Activated naive CD8-positive, alpha-beta T cell treated with anti-CD3 and anti-CD28 coated beads, Interleukin-2, amount 10 ng/mL, durations not matched to agents 7 days and 5 days (primary cell): ENCODE results near the gene ARL8B. TPM values are rescaled to one million over a fixed set of nuclear protein-coding genes. Genes with fewer than 3 reads are reported as not detected.
"Not testable (repeated sequence)": the region's sequence is repeated elsewhere in the genome, so short reads cannot be mapped to it uniquely, and the experiment has no call there.

Experiments used
- ATAC-seq: fragments of 150-1000 bp; cut with Tn5 transposase; one replicate; pipeline ENCODE4 v1.10.0; 2021; ENCODE audit warnings: low read depth, moderate library complexity
- POLR2A ChIA-PET: fragments of 350-600 bp; sonication (Branson Sonifier 250); formaldehyde crosslinking; loops from one replicate; lab custom pipeline; 2021; ENCODE audit warnings: antibody characterized with exemption; lab: Charles Lee
- DNase-seq: peaks from one replicate; pipeline ENCODE4 v3.0.0; 2021
- H3K27ac Mint-ChIP-seq: one replicate; pipeline ENCODE4 v1.8.0; 2022; ENCODE audit warnings: mild to moderate bottlenecking, mixed read lengths
- H3K27me3 Mint-ChIP-seq: one replicate; pipeline ENCODE4 v1.8.0; 2022; ENCODE audit warnings: mild to moderate bottlenecking, moderate library complexity, mixed read lengths
- H3K36me3 Mint-ChIP-seq: one replicate; pipeline ENCODE4 v1.8.0; 2021; ENCODE audit warnings: mild to moderate bottlenecking, mixed read lengths
- H3K4me1 Mint-ChIP-seq: one replicate; pipeline ENCODE4 v1.8.0; 2021; ENCODE audit warnings: mixed read lengths
- H3K4me3 Mint-ChIP-seq: one replicate; pipeline ENCODE4 v1.8.0; 2022; ENCODE audit warnings: mild to moderate bottlenecking, moderate library complexity, mixed read lengths
- H3K9me3 Mint-ChIP-seq: one replicate; pipeline ENCODE4 v1.8.0; 2021; ENCODE audit warnings: mixed read lengths
- total RNA-seq, 2 experiments: library from RNA; stranded (reverse); gene quantifications; one replicate each; pipeline ENCODE4 v1.2.3, GENCODE V29; 2021

The ARL8B gene
- total RNA-seq, 2 experiments from 2014 or later: 43.3 to 43.9 TPM

DNA sequence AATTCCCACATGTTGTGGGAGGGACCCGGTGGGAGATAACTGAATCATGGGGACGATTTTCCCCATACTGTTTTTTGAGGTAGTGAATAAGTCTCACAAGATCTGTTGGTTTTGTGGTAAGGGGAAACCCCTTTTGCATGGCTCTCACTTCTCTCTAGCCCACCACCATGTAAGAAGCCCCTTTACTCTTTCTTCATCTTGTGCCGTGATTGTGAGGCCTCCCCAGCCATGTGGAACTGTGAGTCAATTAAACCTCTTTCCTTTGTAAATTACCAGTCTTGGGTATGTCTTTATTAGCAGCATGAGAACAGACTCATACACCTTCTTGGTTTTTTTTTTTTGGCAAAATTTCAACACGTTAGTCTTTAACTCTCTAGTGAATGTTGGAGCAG, 18.1 kb downstream of the ARL8B start:
- ATAC-seq (no peak), DNase-seq (no peak)
- Mint-ChIP-seq H3K27ac (no peak overlapping the region), H3K36me3 (peaks cover 36% of the 10 kb centered on the region), H3K9me3 (peaks cover 17% of the 10 kb centered on the region), H3K27me3 (no peaks in the 10 kb centered on the region), H3K4me3 (no peak overlapping the region), H3K4me1 (peaks cover 22% of the 10 kb centered on the region)
- POLR2A ChIA-PET: interaction anchor here (0.7 kb wide), 1 partner anchor 48 kb away, joined by 3 read pairs; no protein-coding TSS in a partner anchor

DNA sequence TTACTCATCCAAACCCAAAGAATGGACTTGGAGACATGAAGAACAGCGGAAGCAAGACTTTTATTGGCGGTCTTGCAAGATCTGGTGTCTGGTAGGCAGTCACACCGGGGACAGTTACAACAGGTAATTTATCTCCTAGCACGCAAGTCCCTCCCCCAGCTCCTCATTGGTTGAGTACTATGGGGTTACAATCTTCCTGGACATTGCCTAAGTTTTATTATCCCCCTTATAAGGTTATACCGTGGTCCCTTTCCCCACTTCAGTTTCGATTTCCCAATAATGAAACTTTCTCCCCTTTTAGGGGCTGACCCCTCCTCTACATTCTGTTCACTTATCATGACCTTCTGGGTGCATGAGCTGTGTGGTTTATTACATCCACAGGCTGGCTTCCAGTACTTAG, 18.7 kb downstream of the ARL8B start:
- H3K4me1 Mint-ChIP-seq: peaks cover 22% of the 10 kb centered on the region
- H3K9me3 Mint-ChIP-seq: peaks cover 17% of the 10 kb centered on the region
- ATAC-seq: no peak
- DNase-seq: no peak
- H3K4me3 Mint-ChIP-seq: no peak overlapping the region
- no peaks in the 10 kb centered on the region for H3K27me3 Mint-ChIP-seq
- POLR2A ChIA-PET: interaction anchor here (0.7 kb wide), 1 partner anchor 47 kb away, joined by 3 read pairs; no protein-coding TSS in a partner anchor
- H3K27ac Mint-ChIP-seq: no peak overlapping the region
- H3K36me3 Mint-ChIP-seq: peaks cover 42% of the 10 kb centered on the region

GRCh38 chr3:5141760-5142159, 19.7 kb downstream of the ARL8B start:
- Mint-ChIP-seq H3K27me3 (no peaks in the 10 kb centered on the region), H3K36me3 (peaks cover 50% of the 10 kb centered on the region), H3K4me3 (no peak overlapping the region), H3K4me1 (peaks cover 14% of the 10 kb centered on the region), H3K27ac (no peak overlapping the region), H3K9me3 (peaks cover 17% of the 10 kb centered on the region)
- ATAC-seq (no peak), DNase-seq (no peak)
- POLR2A ChIA-PET: no interaction called here

- peaks cover 66% of the 10 kb centered on the region for H3K36me3 Mint-ChIP-seq
- peaks cover 7% of the 10 kb centered on the region for H3K4me1 Mint-ChIP-seq
- POLR2A ChIA-PET: no interaction called here
- no peak overlapping the region for H3K27ac Mint-ChIP-seq
- DNase-seq (no peak), ATAC-seq (no peak)
- no peak overlapping the region for H3K4me3 Mint-ChIP-seq
- no peaks in the 10 kb centered on the region for H3K27me3 Mint-ChIP-seq
- peaks cover 25% of the 10 kb centered on the region for H3K9me3 Mint-ChIP-seq
These were observed 21.4 kb downstream of the ARL8B start for GRCh38 chr3:5143464-5143863.

GRCh38 chr3:5144316-5144994, 22.4 kb downstream of the ARL8B start:
- H3K36me3 Mint-ChIP-seq: peaks cover 75% of the 10 kb centered on the region

DNA sequence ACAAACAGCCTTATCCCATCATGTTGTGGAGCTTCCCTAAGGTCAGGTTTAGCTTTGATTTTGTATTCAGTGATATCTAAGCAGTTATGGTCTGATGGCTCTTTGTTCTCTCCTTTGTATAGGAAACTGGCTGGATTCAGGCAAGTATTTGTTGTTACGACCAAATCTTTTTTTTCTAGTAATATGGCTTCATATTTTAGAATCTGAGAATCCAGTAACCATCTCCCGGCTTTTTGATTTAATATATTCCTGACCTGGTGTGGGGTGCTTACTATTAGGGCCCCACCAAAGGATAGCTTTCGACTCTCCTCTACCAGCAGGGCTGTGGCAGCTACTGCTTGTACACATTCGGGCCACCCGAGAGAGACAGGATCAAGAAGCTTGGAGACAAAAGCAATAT, 23.0 kb downstream of the ARL8B start:
- no peak for DNase-seq
- H3K27me3 Mint-ChIP-seq: no peaks in the 10 kb centered on the region
- H3K4me3 Mint-ChIP-seq: no peak overlapping the region
- H3K4me1 Mint-ChIP-seq: peaks cover 9% of the 10 kb centered on the region
- POLR2A ChIA-PET: no interaction called here
- H3K9me3 Mint-ChIP-seq: peaks cover 26% of the 10 kb centered on the region
- no peak overlapping the region for H3K27ac Mint-ChIP-seq
- ATAC-seq: no peak
- H3K36me3 Mint-ChIP-seq: peaks cover 81% of the 10 kb centered on the region

More at GRCh38 chr3:5144316-5144994, 22.4 kb downstream of the ARL8B start:
- Mint-ChIP-seq H3K27ac (no peak overlapping the region), H3K27me3 (no peaks in the 10 kb centered on the region), H3K4me1 (peaks cover 8% of the 10 kb centered on the region), H3K9me3 (peaks cover 26% of the 10 kb centered on the region), H3K4me3 (no peak overlapping the region)
- DNase-seq (no peak), ATAC-seq (no peak)
- POLR2A ChIA-PET: no interaction called here

GRCh38 chr3:5147152-5147551, 25.1 kb downstream of the ARL8B start:
- H3K4me1 Mint-ChIP-seq: not testable (repeated sequence)

DNA sequence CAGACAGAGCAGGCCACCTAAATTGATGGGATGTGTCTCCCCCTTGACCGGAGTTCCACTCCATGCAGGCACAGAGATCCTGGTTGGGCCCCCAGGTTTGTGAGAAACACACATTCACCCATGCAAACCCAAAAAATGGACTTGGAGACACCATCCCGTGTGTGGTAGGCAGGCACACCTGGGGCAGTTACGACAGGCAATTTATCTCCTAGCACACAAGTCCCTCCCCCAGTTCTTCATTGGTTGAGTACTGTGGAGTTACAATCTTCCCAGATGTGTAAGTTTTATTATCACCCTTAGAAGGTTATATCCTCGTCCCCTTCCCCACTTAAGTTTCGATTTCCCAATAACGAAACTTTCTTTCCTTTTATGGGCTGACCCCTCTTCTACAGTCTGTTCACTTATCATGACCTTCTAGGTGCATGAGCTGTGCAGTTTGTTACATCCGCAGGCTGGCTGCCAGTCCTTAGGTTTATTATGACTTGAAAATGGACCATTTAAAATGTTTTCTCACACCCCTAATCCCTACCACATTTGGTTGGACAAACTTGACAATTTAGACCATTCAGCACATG, 27.3 kb downstream of the ARL8B start:
- H3K27me3 Mint-ChIP-seq: no peaks in the 10 kb centered on the region
- peaks cover 69% of the 10 kb centered on the region for H3K36me3 Mint-ChIP-seq
- peaks cover 15% of the 10 kb centered on the region for H3K9me3 Mint-ChIP-seq
- ATAC-seq (no peak), DNase-seq (no peak)
- no peak overlapping the region for H3K4me3 Mint-ChIP-seq
- H3K27ac Mint-ChIP-seq: no peak overlapping the region
- H3K4me1 Mint-ChIP-seq: peaks cover 8% of the 10 kb centered on the region
- POLR2A ChIA-PET: no interaction called here

More at GRCh38 chr3:5147152-5147551, 25.1 kb downstream of the ARL8B start:
- POLR2A ChIA-PET, H3K27ac Mint-ChIP-seq, H3K4me3 Mint-ChIP-seq, ATAC-seq, DNase-seq, H3K27me3 Mint-ChIP-seq: not testable (repeated sequence)
- Mint-ChIP-seq H3K36me3 (peaks cover 79% of the 10 kb centered on the region), H3K9me3 (peaks cover 22% of the 10 kb centered on the region)

DNA sequence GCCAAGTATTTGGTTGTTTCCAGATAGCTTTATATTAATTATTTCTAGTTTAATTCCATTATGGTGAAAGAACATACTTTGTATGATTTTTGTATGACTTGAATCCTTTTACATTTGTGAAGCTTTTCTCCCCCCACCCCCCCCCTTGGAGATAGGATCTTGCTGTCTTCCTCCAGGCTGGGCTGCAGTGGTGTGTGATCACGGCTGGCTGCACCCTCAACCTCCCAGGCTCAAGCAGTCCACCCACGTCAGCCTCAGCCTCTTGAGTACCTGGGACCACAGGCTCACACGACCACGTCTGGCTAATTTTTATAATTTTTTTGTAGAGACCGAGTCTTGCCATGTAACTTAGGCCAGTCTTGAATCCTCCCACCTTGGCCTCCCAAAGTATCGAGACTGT, 29.5 kb downstream of the ARL8B start:
- peaks cover 10% of the 10 kb centered on the region for H3K4me1 Mint-ChIP-seq

GRCh38 chr3:5153074-5153473, 31.0 kb downstream of the ARL8B start:
- POLR2A ChIA-PET: no interaction called here
- ATAC-seq (no peak), DNase-seq (no peak)
- Mint-ChIP-seq H3K36me3 (peaks cover 45% of the 10 kb centered on the region), H3K9me3 (peaks cover 3% of the 10 kb centered on the region), H3K27ac (no peak overlapping the region), H3K4me3 (no peak overlapping the region), H3K4me1 (peaks cover 12% of the 10 kb centered on the region), H3K27me3 (no peaks in the 10 kb centered on the region)

More for the DNA sequence above, 29.5 kb downstream of the ARL8B start:
- no peak overlapping the region for H3K4me3 Mint-ChIP-seq
- ATAC-seq (no peak), DNase-seq (no peak)
- peaks cover 52% of the 10 kb centered on the region for H3K36me3 Mint-ChIP-seq
- peaks cover 11% of the 10 kb centered on the region for H3K9me3 Mint-ChIP-seq
- no peaks in the 10 kb centered on the region for H3K27me3 Mint-ChIP-seq
- POLR2A ChIA-PET: no interaction called here
- H3K27ac Mint-ChIP-seq: no peak overlapping the region

GRCh38 chr3:5155241-5155640, 33.1 kb downstream of the ARL8B start:
- POLR2A ChIA-PET: no interaction called here

DNA sequence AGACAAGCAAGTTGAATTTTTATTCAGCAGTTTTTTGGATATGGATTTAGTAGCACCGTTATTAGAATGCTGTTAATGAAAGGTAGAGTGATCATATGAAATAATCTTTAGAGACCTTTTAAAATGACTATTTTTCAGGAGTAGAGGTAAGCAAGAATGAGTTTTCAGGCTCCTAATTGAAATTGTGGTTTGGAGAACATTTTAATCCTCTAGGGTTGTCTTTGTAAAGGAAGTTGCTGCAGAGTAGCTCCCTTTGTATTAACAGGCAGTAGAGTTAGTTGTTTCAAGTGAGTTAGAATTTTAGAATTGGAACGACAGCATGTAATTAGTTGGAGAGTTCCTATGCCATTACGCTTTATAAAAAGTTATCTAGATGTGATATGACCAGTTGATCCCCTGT, 38.2 kb downstream of the ARL8B start:
- DNase-seq (no peak), ATAC-seq (no peak)
- H3K4me3 Mint-ChIP-seq: no peak overlapping the region
- H3K27ac Mint-ChIP-seq: no peak overlapping the region
- H3K27me3 Mint-ChIP-seq: no peaks in the 10 kb centered on the region
- peaks cover 7% of the 10 kb centered on the region for H3K36me3 Mint-ChIP-seq
- no peaks in the 10 kb centered on the region for H3K9me3 Mint-ChIP-seq
- H3K4me1 Mint-ChIP-seq: peaks cover 18% of the 10 kb centered on the region
- POLR2A ChIA-PET: no interaction called here

More at GRCh38 chr3:5155241-5155640, 33.1 kb downstream of the ARL8B start:
- DNase-seq (no peak), ATAC-seq (no peak)
- H3K36me3 Mint-ChIP-seq: peaks cover 26% of the 10 kb centered on the region
- no peak overlapping the region for H3K27ac Mint-ChIP-seq
- peaks cover 2% of the 10 kb centered on the region for H3K9me3 Mint-ChIP-seq
- no peaks in the 10 kb centered on the region for H3K27me3 Mint-ChIP-seq
- peaks cover 11% of the 10 kb centered on the region for H3K4me1 Mint-ChIP-seq
- H3K4me3 Mint-ChIP-seq: no peak overlapping the region

- ATAC-seq (no peak), DNase-seq (no peak)
- H3K4me3 Mint-ChIP-seq: no peak overlapping the region
- POLR2A ChIA-PET: no interaction called here
- H3K36me3 Mint-ChIP-seq: peaks cover 12% of the 10 kb centered on the region
- no peaks in the 10 kb centered on the region for H3K9me3 Mint-ChIP-seq
- H3K4me1 Mint-ChIP-seq: peaks cover 19% of the 10 kb centered on the region
- no peaks in the 10 kb centered on the region for H3K27me3 Mint-ChIP-seq
- H3K27ac Mint-ChIP-seq: no peak overlapping the region
These were observed 39.1 kb downstream of the ARL8B start for GRCh38 chr3:5160940-5161858.
